Body of pancreas (tissue), 4 donors: Measurements from ENCODE around the gene UBQLN4.

ENCODE experiments used
- CTCF ChIP-seq, 7 experiments: fragments of 450-650 bp in 4 of 7; fragments of 200-600 bp in 3 of 7; sonication (generic) in 3 of 7; IDR thresholded peaks; one replicate each; pipeline ENCODE4 v1.5.1; 2016 to 2019; ENCODE audit warnings: antibody characterized with exemption in 7 of 7
- POLR2A ChIP-seq, 3 donors: fragments of 450-650 bp; IDR thresholded peaks; one replicate each; pipeline ENCODE4 v1.6.1; 2016; ENCODE audit warnings: antibody characterized with exemption in 3 of 3, mild to moderate bottlenecking in 2 of 3

- no peak for TF ChIP-seq CTCF (IDR thresholded peaks at IDR 0.05)
- TF ChIP-seq POLR2A (IDR thresholded peaks at IDR 0.05), result no peak
These were observed 45.7 kb upstream of the UBQLN4 start for GRCh38 chr1:156099282-156099681.
